AG09319 (cell line): Measurements from ENCODE around the gene WWP2.
A peak's percentile ranks its signal among the peaks of the same experiment; 100 is the strongest.

Experiments used
- DNase-seq: peaks from one replicate; pipeline ENCODE4 v3.0.0-alpha.2; 2010; ENCODE audit warnings: low read depth; ENCODE audit errors: extremely low read depth
- TF ChIP-seq, protein P1 (sequence below): IDR thresholded peaks from 2 replicates; pipeline ENCODE4 v1.5.1; 2011; ENCODE audit warnings: low read depth, mild to moderate bottlenecking, inconsistent platforms, low read length, moderate library complexity

The WWP2 gene

DNA sequence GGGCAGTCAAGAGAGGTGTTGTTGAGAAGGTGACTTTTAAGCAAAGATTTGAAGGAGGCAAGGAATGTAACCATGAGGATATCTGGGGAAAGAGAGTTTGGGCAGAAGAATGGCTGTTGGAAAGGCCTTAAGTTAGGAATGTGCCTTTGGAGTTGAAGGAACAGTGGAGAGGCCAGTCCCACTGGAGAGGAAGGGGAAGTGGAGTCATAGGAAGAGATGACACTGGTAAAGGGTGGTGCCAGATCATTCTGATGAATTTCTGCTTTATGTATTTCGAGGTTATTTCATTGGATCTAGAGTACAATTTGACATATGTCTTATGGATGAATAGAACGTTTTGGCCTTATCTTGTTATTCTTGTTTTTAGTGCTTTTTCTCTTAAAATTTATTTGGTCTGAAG lies 93.5 kb downstream of the WWP2 start:
- no peak for DNase-seq
- TF ChIP-seq, protein P1, sequence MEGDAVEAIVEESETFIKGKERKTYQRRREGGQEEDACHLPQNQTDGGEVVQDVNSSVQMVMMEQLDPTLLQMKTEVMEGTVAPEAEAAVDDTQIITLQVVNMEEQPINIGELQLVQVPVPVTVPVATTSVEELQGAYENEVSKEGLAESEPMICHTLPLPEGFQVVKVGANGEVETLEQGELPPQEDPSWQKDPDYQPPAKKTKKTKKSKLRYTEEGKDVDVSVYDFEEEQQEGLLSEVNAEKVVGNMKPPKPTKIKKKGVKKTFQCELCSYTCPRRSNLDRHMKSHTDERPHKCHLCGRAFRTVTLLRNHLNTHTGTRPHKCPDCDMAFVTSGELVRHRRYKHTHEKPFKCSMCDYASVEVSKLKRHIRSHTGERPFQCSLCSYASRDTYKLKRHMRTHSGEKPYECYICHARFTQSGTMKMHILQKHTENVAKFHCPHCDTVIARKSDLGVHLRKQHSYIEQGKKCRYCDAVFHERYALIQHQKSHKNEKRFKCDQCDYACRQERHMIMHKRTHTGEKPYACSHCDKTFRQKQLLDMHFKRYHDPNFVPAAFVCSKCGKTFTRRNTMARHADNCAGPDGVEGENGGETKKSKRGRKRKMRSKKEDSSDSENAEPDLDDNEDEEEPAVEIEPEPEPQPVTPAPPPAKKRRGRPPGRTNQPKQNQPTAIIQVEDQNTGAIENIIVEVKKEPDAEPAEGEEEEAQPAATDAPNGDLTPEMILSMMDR, result no peak

DNA sequence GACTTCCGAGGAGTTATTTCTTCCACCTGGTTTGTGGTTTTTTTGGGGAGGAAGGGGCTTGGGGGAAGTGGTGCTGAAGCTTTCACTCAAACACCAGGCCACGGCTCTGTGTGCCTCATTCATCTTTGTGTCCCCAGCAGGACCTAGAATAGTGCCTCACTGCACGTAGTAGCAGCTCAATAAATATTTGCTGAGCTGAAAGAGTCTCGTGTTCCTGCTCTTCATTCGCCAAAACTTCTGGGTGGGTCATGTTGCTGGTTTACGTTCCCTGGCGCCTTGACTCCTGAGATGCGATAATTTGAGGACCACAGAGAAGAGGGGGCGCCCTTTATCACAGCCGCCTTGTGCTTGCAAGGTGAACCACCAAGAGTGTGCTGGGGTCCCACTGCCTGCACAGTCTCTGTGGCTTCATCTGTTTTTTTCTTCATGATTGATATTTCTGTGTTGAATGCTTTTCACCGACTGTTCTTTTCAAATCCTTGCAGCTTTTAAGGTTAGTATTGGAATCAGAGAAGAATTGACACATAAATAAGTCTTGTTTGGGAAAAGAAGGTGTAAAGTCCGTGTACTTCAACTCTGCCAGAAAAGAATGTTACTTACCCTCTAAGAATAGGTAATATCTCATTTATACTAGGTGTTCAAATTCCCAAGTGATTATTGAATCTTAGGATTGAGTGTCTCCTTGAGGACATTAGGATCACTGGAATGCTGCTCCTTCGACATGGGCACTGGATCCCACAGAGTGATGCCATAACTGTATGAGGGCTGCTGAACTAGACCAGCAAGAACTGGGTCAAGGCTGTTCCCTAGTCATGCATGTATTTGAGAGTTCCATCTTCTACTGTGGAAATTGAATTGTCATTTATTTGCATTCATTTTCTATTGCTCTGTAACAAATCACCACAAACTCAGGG lies 96.3 kb downstream of the WWP2 start:
- TF ChIP-seq, protein P1, result no peak
- no peak for DNase-seq

DNA sequence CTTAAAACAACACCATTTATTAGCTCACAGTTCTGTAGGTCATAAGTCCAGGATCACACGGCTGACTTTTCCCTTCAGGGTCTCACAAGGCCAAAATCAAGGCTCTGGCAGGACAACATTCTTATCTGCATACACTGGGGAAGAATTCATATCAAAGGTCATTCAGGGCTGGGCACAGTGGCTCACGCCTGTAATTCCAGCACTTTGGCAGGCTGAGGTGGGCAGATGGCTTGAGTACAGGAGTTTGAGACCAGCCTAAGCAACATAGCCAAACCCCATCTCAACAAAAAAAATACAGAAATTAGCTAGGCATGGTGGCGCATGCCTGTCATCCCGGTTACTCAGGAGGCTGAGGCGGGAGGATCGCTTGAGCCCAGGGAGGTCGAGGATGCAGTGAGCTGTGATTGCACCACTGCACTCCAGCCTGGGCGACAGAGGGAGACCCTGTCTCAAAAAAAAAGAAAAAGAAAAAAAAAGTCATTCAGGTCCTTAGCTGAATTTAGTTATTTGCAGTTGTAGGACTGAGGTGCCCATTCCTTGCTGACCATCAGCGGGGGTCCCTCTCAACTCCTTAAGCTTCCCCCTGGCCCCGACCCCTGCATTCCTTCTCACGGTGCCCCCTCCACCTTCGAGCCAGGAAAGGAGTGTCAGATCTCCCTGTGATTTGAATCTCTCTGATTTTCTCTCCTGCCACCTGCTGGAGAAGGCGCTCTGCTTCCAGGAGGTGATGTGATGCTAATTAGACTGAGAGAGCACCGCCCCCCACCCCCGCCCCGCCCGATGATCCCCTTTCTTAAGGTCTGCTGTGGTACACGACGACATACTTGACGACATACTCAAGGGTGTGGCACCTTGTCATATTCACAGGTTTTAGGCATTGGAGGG lies 97.2 kb downstream of the WWP2 start:
- TF ChIP-seq, protein P1, result peak; percentile 10
- no peak for DNase-seq

DNA sequence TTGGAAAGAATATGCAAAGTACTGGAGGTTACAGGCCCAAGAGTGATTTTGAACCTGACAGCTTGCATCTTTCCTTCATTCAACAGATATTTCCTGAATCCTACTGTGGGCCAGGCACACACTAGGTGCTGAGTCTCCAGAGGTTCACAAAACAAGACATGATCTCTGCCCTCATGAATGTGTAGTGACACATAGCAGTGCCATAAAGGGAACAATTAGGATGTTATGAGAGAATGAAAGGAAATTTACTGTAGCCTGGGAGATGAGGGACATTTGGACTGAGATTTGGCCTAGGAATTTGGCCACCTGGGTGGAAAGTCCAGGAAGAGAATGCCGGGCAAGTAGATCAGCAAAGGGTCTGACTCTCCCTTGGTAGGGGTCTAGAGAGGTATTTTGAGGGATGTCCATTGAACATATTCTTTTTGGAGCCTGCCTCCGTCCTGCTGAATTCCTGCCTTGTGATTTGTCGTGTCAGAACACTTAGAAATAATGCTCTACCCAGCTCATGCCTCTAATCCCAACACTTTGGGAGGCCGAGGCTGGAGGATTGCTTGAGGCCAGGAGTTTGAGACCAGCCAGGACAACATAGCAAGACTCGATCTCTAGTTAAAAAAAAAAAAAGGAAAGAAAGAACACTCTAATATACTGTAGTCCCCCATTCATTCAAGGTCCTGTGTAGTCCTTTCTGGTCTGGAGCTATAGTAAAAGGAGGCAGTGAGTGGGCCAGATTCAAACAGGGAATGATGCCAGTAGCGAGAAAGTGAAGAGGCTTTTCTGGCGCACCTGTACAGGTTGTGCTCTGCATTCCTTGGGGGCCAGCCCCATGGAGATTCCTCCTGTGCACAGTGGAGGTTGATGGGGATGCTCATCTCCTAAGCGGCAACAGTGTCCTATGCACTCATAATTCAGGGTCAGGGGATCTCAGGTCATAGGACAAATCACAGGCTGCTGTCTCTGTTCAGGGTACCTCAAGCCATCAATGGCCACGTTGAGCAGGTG lies 98.4 kb downstream of the WWP2 start:
- TF ChIP-seq, protein P1, result no peak
- no peak for DNase-seq

DNA sequence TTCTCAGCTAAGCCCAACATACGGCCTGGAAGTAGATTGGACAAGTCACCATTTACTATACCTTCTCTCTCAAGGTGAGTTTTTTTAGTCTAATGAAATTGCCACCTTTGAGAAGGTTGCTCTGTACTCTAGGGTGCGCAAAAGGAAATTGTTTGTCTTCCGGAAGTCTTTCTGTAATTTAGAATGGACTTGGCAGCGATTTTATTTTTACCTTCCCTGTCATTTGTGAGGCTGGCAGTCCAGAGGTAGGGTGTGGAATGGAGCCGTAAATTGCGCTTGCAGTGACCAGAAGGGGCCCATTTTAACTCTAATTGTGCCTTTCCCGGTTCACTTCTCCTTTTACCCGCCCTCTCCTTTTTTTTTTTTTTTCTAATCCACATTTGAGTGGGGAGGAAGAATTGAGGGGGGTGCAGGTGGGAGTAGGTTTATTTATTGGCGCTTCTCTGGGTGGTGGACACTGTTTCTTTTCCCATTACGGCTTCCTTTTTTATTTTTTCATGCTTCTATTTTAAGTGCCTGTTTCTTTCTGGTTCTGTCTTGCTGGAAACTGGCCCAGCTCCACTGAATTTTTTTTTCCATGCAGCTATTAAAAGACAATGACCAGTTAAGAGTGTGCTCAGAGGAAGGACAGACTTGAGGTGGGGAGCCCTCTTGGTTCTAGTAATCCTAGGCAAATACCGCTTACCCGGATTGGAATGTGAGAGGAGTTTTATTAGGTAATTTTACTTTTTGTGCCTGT lies 99.3 kb downstream of the WWP2 start:
- TF ChIP-seq, protein P1, result no peak
- DNase-seq, result no peak
